IMR-90 (cell line): ENCODE results near the gene RUBCN. TPM values are rescaled to one million over a fixed set of nuclear protein-coding genes. Genes with fewer than 3 reads are reported as not detected.

Experiments
- ATAC-seq: fragments of 200-7000 bp; cut with Tn5 transposase; 2 replicates; pipeline ENCODE4 v1.9.1; 2020; ENCODE audit warnings: low read depth, mild to moderate bottlenecking, moderate library complexity
- BruUV-seq: library from RNA; stranded (reverse); fragments of 400-500 nt; replicated peaks from 2 replicates; lab custom pipeline; 2021; lab: Mats Ljungman, UMichigan
- CTCF ChIA-PET: fragments of 300-600 bp; formaldehyde crosslinking; extraction: SDS; loops from one replicate; lab custom pipeline; 2021; ENCODE audit warnings: antibody characterized with exemption; lab: Yijun Ruan, JAX
- POLR2A ChIA-PET: fragments of 300-600 bp; sonication (Branson Sonifier 250); formaldehyde crosslinking; loops from one replicate; lab custom pipeline; 2022; ENCODE audit warnings: antibody characterized with exemption; ENCODE audit not compliant: unreplicated experiment; lab: Charles Lee
- DNase-seq: peaks from one replicate; pipeline ENCODE4 v3.0.0; 2013
- H2AFZ ChIP-seq: replicated peaks from 2 replicates; pipeline ENCODE3; 2013; ENCODE audit warnings: low read length, mild to moderate bottlenecking; ENCODE audit not compliant: poor library complexity
- H2AK5ac ChIP-seq: 2 replicates; pipeline ENCODE4 v1.6.1; 2013; ENCODE audit warnings: low read depth, low read length, inconsistent platforms
- H2AK9ac ChIP-seq: replicated peaks from 2 replicates; pipeline ENCODE3; 2013; ENCODE audit warnings: mild to moderate bottlenecking, low read depth, low read length, moderate library complexity; ENCODE audit not compliant: poor library complexity
- H2BK120ac ChIP-seq: 2 replicates; pipeline ENCODE4 v1.6.1; 2013; ENCODE audit warnings: low read depth, low read length, inconsistent platforms
- H2BK15ac ChIP-seq: 3 replicates; pipeline ENCODE4 v1.6.1; 2013; ENCODE audit warnings: low read depth, low read length, inconsistent platforms
- H2BK20ac ChIP-seq: 2 replicates; pipeline ENCODE4 v1.6.1; 2013; ENCODE audit warnings: low read depth, mild to moderate bottlenecking, inconsistent platforms, low read length, moderate library complexity
- H2BK5ac ChIP-seq: 2 replicates; pipeline ENCODE4 v1.6.1; 2013; ENCODE audit warnings: mild to moderate bottlenecking, low read depth, low read length, inconsistent platforms; ENCODE audit not compliant: poor library complexity, severe bottlenecking
- H3K14ac ChIP-seq: replicated peaks from 2 replicates; pipeline ENCODE4 v1.6.1; 2013; ENCODE audit warnings: low read depth, low read length, inconsistent platforms
- H3K18ac ChIP-seq: 2 replicates; pipeline ENCODE4 v1.6.1; 2013; ENCODE audit warnings: low read depth, low read length, control low read depth
- H3K23ac ChIP-seq: 2 replicates; pipeline ENCODE4 v1.6.1; 2013; ENCODE audit warnings: low read depth, low read length, inconsistent platforms
- H3K27ac ChIP-seq: 2 replicates; pipeline ENCODE4 v1.5.1; 2013; ENCODE audit warnings: mild to moderate bottlenecking, control low read depth, low read length; ENCODE audit not compliant: insufficient read depth
- H3K27me3 ChIP-seq: 2 replicates; pipeline ENCODE4 v1.6.1; 2013; ENCODE audit warnings: low read length; ENCODE audit not compliant: control insufficient read depth, insufficient read depth
- H3K36me3 ChIP-seq: 2 replicates; pipeline ENCODE4 v1.6.1; 2013; ENCODE audit warnings: low read length, mixed read lengths; ENCODE audit not compliant: control insufficient read depth, insufficient read depth
- H3K4ac ChIP-seq: 2 replicates; pipeline ENCODE4 v1.6.1; 2013; ENCODE audit warnings: low read depth, low read length, inconsistent platforms
- H3K4me1 ChIP-seq: 2 replicates; pipeline ENCODE4 v1.6.1; 2013; ENCODE audit warnings: low read length, mixed read lengths; ENCODE audit not compliant: control insufficient read depth, insufficient read depth
- H3K4me2 ChIP-seq: 2 replicates; pipeline ENCODE4 v1.6.1; 2013; ENCODE audit warnings: low read depth, mild to moderate bottlenecking, control low read depth, low read length, moderate library complexity
- H3K4me3 ChIP-seq: 2 replicates; pipeline ENCODE4 v1.5.1; 2013; ENCODE audit warnings: low read depth, mild to moderate bottlenecking, control low read depth, low read length, moderate library complexity; ENCODE audit not compliant: insufficient read depth
- H3K56ac ChIP-seq: 2 replicates; pipeline ENCODE4 v1.6.1; 2013; ENCODE audit warnings: low read length, inconsistent platforms; ENCODE audit not compliant: insufficient read depth; ENCODE audit errors: extremely low read depth
- H3K79me1 ChIP-seq, 2 experiments: 2 replicates each; pipeline ENCODE4 v1.6.1; 2013; ENCODE audit warnings: low read length in 2 of 2, inconsistent platforms in 1 of 2, low read depth in 1 of 2
- H3K9ac ChIP-seq: 2 replicates; pipeline ENCODE4 v1.6.1; 2013; ENCODE audit warnings: low read depth, low read length, control low read depth
- H3K9me1 ChIP-seq: 2 replicates; pipeline ENCODE4 v1.6.1; 2013; ENCODE audit warnings: low read length, inconsistent platforms; ENCODE audit not compliant: insufficient read depth
- H3K9me3 ChIP-seq: 2 replicates; pipeline ENCODE4 v1.6.1; 2013; ENCODE audit warnings: low read length; ENCODE audit not compliant: control insufficient read depth, insufficient read depth
- H4K20me1 ChIP-seq: 2 replicates; pipeline ENCODE4 v1.6.1; 2013; ENCODE audit warnings: low read length, inconsistent platforms; ENCODE audit not compliant: insufficient read depth
- H4K5ac ChIP-seq: 2 replicates; pipeline ENCODE4 v1.6.1; 2013; ENCODE audit warnings: mild to moderate bottlenecking, low read depth, low read length, control low read depth
- H4K8ac ChIP-seq, 2 experiments: 2 replicates each; pipeline ENCODE4 v1.6.1; 2013; ENCODE audit warnings: low read depth in 2 of 2, low read length in 2 of 2, control low read depth in 1 of 2, inconsistent platforms in 1 of 2
- H4K91ac ChIP-seq: 2 replicates; pipeline ENCODE4 v1.6.1; 2013; ENCODE audit warnings: low read depth, low read length, inconsistent platforms; ENCODE audit not compliant: insufficient read depth
- BHLHE40 ChIP-seq: fragments of 150-350 bp; IDR thresholded peaks from 2 replicates; pipeline ENCODE4 v1.6.1; 2016; ENCODE audit warnings: mild to moderate bottlenecking, low read depth, low read length
- CEBPB ChIP-seq: IDR thresholded peaks from 2 replicates; pipeline ENCODE4 v1.6.1; 2012; ENCODE audit warnings: low read depth, low read length, improper control_type of control experiment
- CHD1 ChIP-seq: IDR thresholded peaks from 2 replicates; pipeline ENCODE4 v1.6.1; 2012; ENCODE audit warnings: low read depth, low read length, improper control_type of control experiment
- ELK1 ChIP-seq: fragments of 150-350 bp; IDR thresholded peaks from 2 replicates; pipeline ENCODE4 v1.6.1; 2016; ENCODE audit warnings: low read depth, mild to moderate bottlenecking, low read length, moderate library complexity, borderline replicate concordance
- MAZ ChIP-seq: IDR thresholded peaks from 2 replicates; pipeline ENCODE4 v1.6.1; 2012; ENCODE audit warnings: low read depth, mild to moderate bottlenecking, low read length, improper control_type of control experiment, moderate library complexity, borderline replicate concordance
- MXI1 ChIP-seq: IDR thresholded peaks from 2 replicates; pipeline ENCODE4 v1.6.1; 2012; ENCODE audit warnings: low read depth, mild to moderate bottlenecking, low read length, moderate library complexity, borderline replicate concordance
- NFE2L2 ChIP-seq: fragments of 150-350 bp; IDR thresholded peaks from 2 replicates; pipeline ENCODE4 v1.6.1; 2016; ENCODE audit warnings: low read depth, mild to moderate bottlenecking, low read length
- RAD21 ChIP-seq: IDR thresholded peaks from 2 replicates; pipeline ENCODE4 v1.6.1; 2012; ENCODE audit warnings: low read length, improper control_type of control experiment
- RCOR1 ChIP-seq: IDR thresholded peaks from 2 replicates; pipeline ENCODE4 v1.6.1; 2012; ENCODE audit warnings: mild to moderate bottlenecking, low read length, improper control_type of control experiment; ENCODE audit not compliant: insufficient replicate concordance
- SMC3 ChIP-seq: fragments of 150-350 bp; IDR thresholded peaks from 2 replicates; pipeline ENCODE4 v1.6.1; 2016; ENCODE audit warnings: low read depth, mild to moderate bottlenecking, antibody characterized with exemption, low read length, moderate library complexity
- WGBS, 2 experiments: methylation state at CpG; one replicate each; pipeline versions ENCODE4 v1.1.5 to v1.1.7; 2013; ENCODE audit warnings: missing lambda C conversion rate in 2 of 2; ENCODE audit not compliant: insufficient read length in 1 of 2; ENCODE audit errors: extremely low coverage in 2 of 2; 5-methylcytosine and 5-hydroxymethylcytosine counted together
- dilution Hi-C: fragments of 300-500 bp; cut with HindIII; formaldehyde crosslinking; loops from one replicate; pipeline ENCODE4 v1.14.3; 2018; ENCODE audit warnings: low sequenced_read_pairs; ENCODE audit not compliant: unreplicated experiment
- in situ Hi-C: fragments of 300-500 bp; cut with MboI; formaldehyde crosslinking; loops from 3 replicates; pipeline ENCODE4 v1.14.3; 2019; ENCODE audit warnings: low sequenced_read_pairs, inconsistent platforms, mixed read lengths
- intact Hi-C: fragments of 100-400 bp; cut with micrococcal nuclease; formaldehyde crosslinking; loops from 2 replicates; pipeline ENCODE4 v1.10.0; 2022
- polyA plus RNA-seq, 3 experiments: library from polyadenylated mRNA; depleted of rRNA; stranded (reverse); fragments of >200 nt; gene quantifications; 2 replicates each; pipeline ENCODE4 v1.2.3, GENCODE V29; 2012; ENCODE audit warnings: low replicate concordance in 1 of 3
- total RNA-seq: library from RNA; depleted of rRNA; stranded (reverse); fragments of >200 nt; gene quantifications from 2 replicates; pipeline ENCODE4 v1.2.3, GENCODE V29; 2012
- TF ChIP-seq, protein P1 (sequence below): conservative IDR thresholded peaks from 2 replicates; pipeline ENCODE4 v1.5.1; 2012; ENCODE audit warnings: mild to moderate bottlenecking, low read depth, low read length, improper control_type of control experiment

RUBCN gene
- total and polyA plus RNA-seq, 2 of the 4 experiments (the other 2 are of a cell fraction) = 10.8 to 12.6 TPM

GRCh38 chr3:197737749-197738462, 1.2 kb upstream of the RUBCN start (continued):
- TF ChIP-seq ELK1 = no peak

DNA sequence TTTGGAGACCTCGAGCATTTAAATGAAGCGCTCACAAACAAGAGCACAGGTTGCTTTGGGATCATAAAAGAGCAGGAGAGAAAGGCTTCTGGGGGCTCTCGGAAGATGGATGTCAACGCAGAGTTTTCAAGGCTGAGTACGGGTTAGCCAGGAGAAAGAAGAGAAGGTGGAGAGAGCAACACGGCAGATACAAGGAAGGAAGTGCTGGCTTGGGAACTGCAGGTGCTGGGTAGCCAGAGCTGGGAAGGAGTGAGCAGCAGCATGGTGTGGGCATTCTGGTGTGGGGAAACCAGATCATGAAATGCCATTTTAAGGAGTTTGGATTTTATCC, 580 bp upstream of the RUBCN start:
- Histone ChIP-seq H3K36me3 (no peaks in the 10 kb centered on the region), H4K5ac (peak overlapping the region; percentile 61), H3K27ac (peak overlapping the region; percentile 10), H4K20me1 (peaks cover 8% of the 10 kb centered on the region; the same call in 1 of the 2 replicates), H3K4me3 (peak overlapping the region; percentile 75), H4K8ac (peak overlapping the region; percentile 60 to 84), H3K9me1 (no peaks in the 10 kb centered on the region; the same call in 1 of the 2 replicates), H3K18ac (peak overlapping the region; percentile 3; the same call in 1 of the 2 replicates), H3K23ac (peak overlapping the region; percentile 55; the same call in 1 of the 2 replicates), H3K14ac (peak overlapping the region; percentile 90), H3K79me1 (peaks cover 15 to 42% of the 10 kb centered on the region in 2 experiments), H4K91ac (peak overlapping the region; percentile 60), H3K56ac (peak overlapping the region; percentile 40), H2BK20ac (no peak overlapping the region; the same call in 1 of the 2 replicates), H3K9ac (peak overlapping the region; percentile 62), H2AK9ac (peak overlapping the region; percentile 90), H2BK120ac (peak overlapping the region; percentile 27; the same call in 1 of the 2 replicates), H3K4me2 (peak overlapping the region; percentile 88), H3K4ac (peak overlapping the region; percentile 80), H3K27me3 (no peaks in the 10 kb centered on the region), H3K4me1 (peaks cover 1% of the 10 kb centered on the region; the same call in 1 of the 2 replicates), H2AFZ (peak overlapping the region; percentile 91), H2BK15ac (no peak overlapping the region), H3K9me3 (no peaks in the 10 kb centered on the region), H2AK5ac (0 out of 2 replicates have a peak overlapping the region, but pooled peaks have one; percentile 6), H2BK5ac (peak overlapping the region; percentile 16)
- no peak for DNase-seq
- in situ Hi-C loops = no loop called here
- ChIA-PET POLR2A (no interaction called here), CTCF (no interaction called here)
- ATAC-seq = no peak
- WGBS, 2 experiments = 0% methylated on average over 2 of the region's 6 CpGs; no CpG with 5 or more reads in 1 of the 2 experiments
- BruUV-seq = no TSS peak
- intact Hi-C loops = loop anchor here (1.0 to 2.0 kb wide), 2 partner anchors 12 to 24 kb away; partner anchors contain the start of gene FYTTD1
- dilution Hi-C loops = no loop called here
- TF ChIP-seq CEBPB (no peak), SMC3 (no peak), RCOR1 (no peak), MAZ (no peak), ELK1 (no peak), NFE2L2 (no peak), BHLHE40 (no peak), MXI1 (no peak), RAD21 (no peak), CHD1 (no peak)
- TF ChIP-seq, protein P1, sequence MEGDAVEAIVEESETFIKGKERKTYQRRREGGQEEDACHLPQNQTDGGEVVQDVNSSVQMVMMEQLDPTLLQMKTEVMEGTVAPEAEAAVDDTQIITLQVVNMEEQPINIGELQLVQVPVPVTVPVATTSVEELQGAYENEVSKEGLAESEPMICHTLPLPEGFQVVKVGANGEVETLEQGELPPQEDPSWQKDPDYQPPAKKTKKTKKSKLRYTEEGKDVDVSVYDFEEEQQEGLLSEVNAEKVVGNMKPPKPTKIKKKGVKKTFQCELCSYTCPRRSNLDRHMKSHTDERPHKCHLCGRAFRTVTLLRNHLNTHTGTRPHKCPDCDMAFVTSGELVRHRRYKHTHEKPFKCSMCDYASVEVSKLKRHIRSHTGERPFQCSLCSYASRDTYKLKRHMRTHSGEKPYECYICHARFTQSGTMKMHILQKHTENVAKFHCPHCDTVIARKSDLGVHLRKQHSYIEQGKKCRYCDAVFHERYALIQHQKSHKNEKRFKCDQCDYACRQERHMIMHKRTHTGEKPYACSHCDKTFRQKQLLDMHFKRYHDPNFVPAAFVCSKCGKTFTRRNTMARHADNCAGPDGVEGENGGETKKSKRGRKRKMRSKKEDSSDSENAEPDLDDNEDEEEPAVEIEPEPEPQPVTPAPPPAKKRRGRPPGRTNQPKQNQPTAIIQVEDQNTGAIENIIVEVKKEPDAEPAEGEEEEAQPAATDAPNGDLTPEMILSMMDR = no peak
